K562 (cell line): ENCODE measurements around the gene SEMA5A.

ENCODE experiments used
- ARID3A ChIP-seq: IDR thresholded peaks from 2 replicates; pipeline ENCODE4 v1.6.1; 2012; ENCODE audit warnings: low read depth, low read length, improper control_type of control experiment, borderline replicate concordance
- NR2C2 ChIP-seq, 2 experiments: fragments of 200-800 bp in 1 of 2; sonication (Bioruptor generic) in 1 of 2; sonication (generic) in 1 of 2; formaldehyde crosslinking in 1 of 2; IDR thresholded peaks; 2 replicates each; pipeline versions ENCODE4 v1.6.1 to v1.8.0; 2016 to 2022; ENCODE audit warnings: mild to moderate bottlenecking in 1 of 2, missing compliant biosample characterization in 1 of 2, missing genetic modification characterization in 1 of 2, missing genetic modification reagents in 1 of 2
- POLR2A ChIP-seq: fragments of 450-650 bp; conservative IDR thresholded peaks from 2 replicates; pipeline ENCODE4 v1.6.1; 2016
- TCF7L2 ChIP-seq: fragments of 150-350 bp; IDR thresholded peaks from 2 replicates; pipeline ENCODE4 v1.6.1; 2016; ENCODE audit warnings: low read depth, mild to moderate bottlenecking, low read length, moderate library complexity
- THRA ChIP-seq: fragments of 450-650 bp; IDR thresholded peaks from 2 replicates; pipeline ENCODE4 v1.6.1; 2017; ENCODE audit warnings: mild to moderate bottlenecking, moderate library complexity

- TF ChIP-seq TCF7L2, result no peak
- TF ChIP-seq ARID3A, result no peak
- no peak for TF ChIP-seq POLR2A
- TF ChIP-seq NR2C2 (CRISPR knock-in tag; IDR thresholded peaks at IDR 0.05), result no peak
- no peak for TF ChIP-seq NR2C2 (tag; IDR thresholded peaks at IDR 0.05)
- TF ChIP-seq THRA, result no peak
These were observed 7.7 kb upstream of the SEMA5A start for GRCh38 chr5:9553561-9553960.
